AG09309 (cell line): ENCODE data around the gene IRF3.

ENCODE experiments used
- DNase-seq: peaks from one replicate; pipeline ENCODE4 v3.0.0-alpha.2; 2010; ENCODE audit warnings: low read depth
- H3K4me3 ChIP-seq: 2 replicates; pipeline ENCODE4 v1.5.1; 2011; ENCODE audit warnings: mild to moderate bottlenecking, low read depth, low read length, moderate library complexity; ENCODE audit not compliant: control insufficient read depth
- TF ChIP-seq, protein P1 (sequence below): IDR thresholded peaks from 2 replicates; pipeline ENCODE4 v1.5.1; 2011; ENCODE audit warnings: mild to moderate bottlenecking, low read depth, low read length, inconsistent platforms; ENCODE audit not compliant: insufficient read depth, control insufficient read depth; ENCODE audit errors: missing control alignments

The IRF3 gene

DNA sequence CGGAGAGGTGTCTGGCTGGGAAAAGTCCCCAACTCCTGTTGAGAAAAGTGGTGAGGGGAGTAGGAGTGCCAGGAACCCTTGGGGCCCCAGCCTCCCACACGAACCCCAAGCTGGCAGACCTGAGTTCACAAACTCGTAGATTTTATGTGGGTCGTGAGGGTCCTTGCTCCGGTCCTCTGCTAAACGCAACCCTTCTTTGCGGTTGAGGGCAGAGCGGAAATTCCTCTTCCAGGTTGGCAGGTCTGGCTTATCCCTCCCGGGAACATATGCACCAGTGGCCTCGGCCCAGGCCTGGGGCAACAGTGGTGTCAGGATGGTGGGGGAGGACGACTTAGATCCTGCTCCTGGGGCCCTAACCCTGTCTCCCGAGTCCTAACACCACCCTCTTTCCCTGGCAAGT, 2.4 kb downstream of the IRF3 start:
- H3K4me3 ChIP-seq: no peak overlapping the region
- no peak for DNase-seq
- TF ChIP-seq, protein P1, sequence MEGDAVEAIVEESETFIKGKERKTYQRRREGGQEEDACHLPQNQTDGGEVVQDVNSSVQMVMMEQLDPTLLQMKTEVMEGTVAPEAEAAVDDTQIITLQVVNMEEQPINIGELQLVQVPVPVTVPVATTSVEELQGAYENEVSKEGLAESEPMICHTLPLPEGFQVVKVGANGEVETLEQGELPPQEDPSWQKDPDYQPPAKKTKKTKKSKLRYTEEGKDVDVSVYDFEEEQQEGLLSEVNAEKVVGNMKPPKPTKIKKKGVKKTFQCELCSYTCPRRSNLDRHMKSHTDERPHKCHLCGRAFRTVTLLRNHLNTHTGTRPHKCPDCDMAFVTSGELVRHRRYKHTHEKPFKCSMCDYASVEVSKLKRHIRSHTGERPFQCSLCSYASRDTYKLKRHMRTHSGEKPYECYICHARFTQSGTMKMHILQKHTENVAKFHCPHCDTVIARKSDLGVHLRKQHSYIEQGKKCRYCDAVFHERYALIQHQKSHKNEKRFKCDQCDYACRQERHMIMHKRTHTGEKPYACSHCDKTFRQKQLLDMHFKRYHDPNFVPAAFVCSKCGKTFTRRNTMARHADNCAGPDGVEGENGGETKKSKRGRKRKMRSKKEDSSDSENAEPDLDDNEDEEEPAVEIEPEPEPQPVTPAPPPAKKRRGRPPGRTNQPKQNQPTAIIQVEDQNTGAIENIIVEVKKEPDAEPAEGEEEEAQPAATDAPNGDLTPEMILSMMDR: no peak

DNA sequence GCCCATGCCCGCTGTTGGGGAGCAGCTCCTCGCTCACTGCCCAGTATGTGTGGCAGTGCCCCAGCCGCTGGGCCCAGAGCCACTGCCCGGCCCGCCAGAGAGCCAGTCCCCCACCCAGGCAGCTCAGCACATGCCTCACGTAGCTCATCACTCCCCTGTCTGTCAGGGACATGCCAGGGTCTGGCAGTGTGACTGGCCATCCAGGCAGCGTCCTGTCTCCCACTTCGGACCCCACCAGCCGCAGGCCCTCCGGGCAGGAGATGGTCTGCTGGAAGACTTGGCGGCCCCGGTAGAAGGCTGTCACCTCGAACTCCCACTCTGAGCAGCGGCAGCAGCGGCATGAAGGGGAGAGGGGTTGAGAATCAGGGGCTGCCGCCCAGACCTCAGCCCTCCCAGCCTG, 3.6 kb downstream of the IRF3 start:
- TF ChIP-seq, protein P1: no peak
- no peak for DNase-seq
- no peak overlapping the region for H3K4me3 ChIP-seq

DNA sequence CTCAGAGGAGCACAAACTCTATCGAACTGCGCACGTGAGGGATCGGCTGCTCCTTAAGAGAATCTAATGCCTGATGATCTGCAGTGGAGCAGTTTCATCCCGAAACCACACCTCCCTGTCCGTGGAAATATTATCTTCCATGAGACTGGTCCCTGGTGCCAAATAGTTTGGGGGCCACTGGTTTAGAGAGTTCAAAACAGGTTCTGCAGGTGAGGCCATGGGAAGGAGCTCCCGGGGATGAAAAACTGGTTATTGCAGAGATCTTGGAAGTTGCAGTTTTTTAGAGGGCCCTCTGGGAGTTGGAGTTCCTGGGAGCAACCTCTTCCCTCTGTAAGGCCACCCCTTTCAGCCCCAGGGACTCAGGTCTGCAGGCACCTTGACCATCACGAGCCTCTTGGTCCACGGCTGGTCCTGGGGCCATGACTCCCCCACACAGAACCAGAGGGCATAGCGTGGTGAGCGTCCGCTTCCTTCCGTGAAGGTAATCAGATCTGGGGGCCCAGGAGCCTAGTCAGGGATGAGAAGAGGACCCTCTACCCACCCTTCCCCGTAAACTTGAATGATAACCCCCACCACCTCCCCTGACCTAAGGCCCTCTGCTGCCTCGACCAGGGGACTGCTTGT, 5.2 kb downstream of the IRF3 start:
- TF ChIP-seq, protein P1: no peak
- H3K4me3 ChIP-seq: no peak overlapping the region
- DNase-seq: no peak

- no peak overlapping the region for H3K4me3 ChIP-seq
- no peak for DNase-seq
- TF ChIP-seq, protein P1: no peak
Observed at GRCh38 chr19:49658566-49659442, 6.9 kb downstream of the IRF3 start.

DNA sequence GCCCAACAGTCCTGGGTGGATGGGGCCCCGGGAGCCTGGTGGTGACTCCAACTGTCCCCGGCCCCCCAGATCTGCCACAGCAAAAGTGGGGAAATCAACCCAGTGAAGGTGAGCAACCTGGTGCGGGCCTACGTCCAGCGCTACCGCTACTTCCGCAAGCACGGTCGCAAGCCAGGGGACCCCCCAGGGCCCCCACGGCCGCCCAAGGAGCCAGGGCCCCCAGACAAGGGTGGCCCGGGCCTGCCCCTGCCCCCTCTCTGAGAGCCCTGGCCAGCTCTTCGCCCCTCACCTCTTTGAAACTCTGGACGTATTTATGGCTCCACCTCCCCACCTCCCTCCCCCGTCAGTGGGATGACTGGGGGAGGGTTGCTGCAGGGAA, 7.5 kb downstream of the IRF3 start:
- no peak for DNase-seq
- no peak overlapping the region for H3K4me3 ChIP-seq
- TF ChIP-seq, protein P1: no peak

GRCh38 chr19:49657493-49658138, 8.0 kb downstream of the IRF3 start:
- H3K4me3 ChIP-seq: no peak overlapping the region

More at GRCh38 chr19:49657493-49658138, 8.0 kb downstream of the IRF3 start:
- no peak for DNase-seq
- TF ChIP-seq, protein P1: no peak
